Measurements from ENCODE around the gene MEN1. TPM values are rescaled to one million over a fixed set of nuclear protein-coding genes. Genes with fewer than 3 reads are reported as not detected.

The MEN1 gene
- total and polyA plus RNA-seq, 9 of the 15 experiments (the other 6 are each of a cell fraction or from before 2014, with no cell fraction given): 3.4 to 57.2 (median 19.3) TPM

DNA sequence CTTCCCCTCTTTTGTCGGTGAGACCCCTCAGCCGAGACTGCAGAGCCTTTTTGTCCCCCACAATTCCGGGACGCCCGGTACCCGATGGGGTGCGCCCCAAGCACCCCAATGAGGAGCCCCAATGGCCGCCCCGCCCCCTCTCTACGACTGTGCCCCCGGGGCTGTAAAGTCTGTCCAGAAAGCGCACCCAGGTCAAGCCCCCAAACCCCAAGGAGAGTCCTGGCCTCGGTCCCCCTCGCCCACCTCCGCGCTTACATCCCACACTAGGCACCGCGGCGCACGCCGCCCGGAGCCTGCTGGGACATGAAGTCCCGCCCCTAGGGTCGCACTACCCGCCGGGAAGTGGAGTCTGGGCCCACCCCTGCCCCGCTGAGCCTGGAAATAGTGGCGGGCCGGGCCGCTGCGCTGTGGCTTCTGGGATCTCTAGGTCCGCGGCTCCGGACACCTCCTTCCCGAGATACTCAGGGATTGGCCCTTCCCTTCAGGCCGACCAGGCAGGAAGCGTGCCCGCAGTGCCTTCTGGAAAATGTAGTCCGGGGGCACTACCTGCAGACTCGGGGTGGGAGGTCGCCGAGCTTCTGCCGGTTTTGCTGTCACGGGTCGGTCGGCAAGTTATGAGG lies at the start of gene MEN1 (continued):
- TF ChIP-seq REST (IDR thresholded peaks at IDR 0.05; ENCODE audit: borderline replicate concordance) (no peak), REST (CRISPR knock-in tag; IDR thresholded peaks at IDR 0.05; ENCODE audit: low read depth) (no peak), GATA2 (CRISPR knock-in tag; IDR thresholded peaks at IDR 0.05) (no peak), RBM25 (IDR thresholded peaks at IDR 0.05; ENCODE audit: low read depth, low read length, severe bottlenecking) (no peak), ATF1 (CRISPR knock-in tag; IDR thresholded peaks at IDR 0.05) (no peak), ATF1 (tag; IDR thresholded peaks at IDR 0.05) (peak; percentile 66), SP2 (IDR thresholded peaks at IDR 0.05; ENCODE audit: extremely low read depth, low read depth, low read length, poor library complexity, severe bottlenecking) (no peak), CC2D1A (IDR thresholded peaks at IDR 0.05) (peak; percentile 88; the same call in 1 of the 2 replicates), LCOR (CRISPR knock-in tag; IDR thresholded peaks at IDR 0.05) (no peak), BACH1 (tag; IDR thresholded peaks at IDR 0.05) (no peak), PHB (CRISPR knock-in tag; IDR thresholded peaks at IDR 0.05) (no peak), SNIP1 (IDR thresholded peaks at IDR 0.05; ENCODE audit: low read depth) (no peak), TFAP4 (CRISPR knock-in tag; IDR thresholded peaks at IDR 0.05; ENCODE audit: borderline replicate concordance) (peak; percentile 84; the same call in 1 of the 2 replicates), ZNF274 (IDR thresholded peaks at IDR 0.05; ENCODE audit: borderline replicate concordance, low read depth, low read length) (no peak), SMARCC2 (IDR thresholded peaks at IDR 0.05; ENCODE audit: low read depth) (no peak)
- TF ChIP-seq, protein P1, sequence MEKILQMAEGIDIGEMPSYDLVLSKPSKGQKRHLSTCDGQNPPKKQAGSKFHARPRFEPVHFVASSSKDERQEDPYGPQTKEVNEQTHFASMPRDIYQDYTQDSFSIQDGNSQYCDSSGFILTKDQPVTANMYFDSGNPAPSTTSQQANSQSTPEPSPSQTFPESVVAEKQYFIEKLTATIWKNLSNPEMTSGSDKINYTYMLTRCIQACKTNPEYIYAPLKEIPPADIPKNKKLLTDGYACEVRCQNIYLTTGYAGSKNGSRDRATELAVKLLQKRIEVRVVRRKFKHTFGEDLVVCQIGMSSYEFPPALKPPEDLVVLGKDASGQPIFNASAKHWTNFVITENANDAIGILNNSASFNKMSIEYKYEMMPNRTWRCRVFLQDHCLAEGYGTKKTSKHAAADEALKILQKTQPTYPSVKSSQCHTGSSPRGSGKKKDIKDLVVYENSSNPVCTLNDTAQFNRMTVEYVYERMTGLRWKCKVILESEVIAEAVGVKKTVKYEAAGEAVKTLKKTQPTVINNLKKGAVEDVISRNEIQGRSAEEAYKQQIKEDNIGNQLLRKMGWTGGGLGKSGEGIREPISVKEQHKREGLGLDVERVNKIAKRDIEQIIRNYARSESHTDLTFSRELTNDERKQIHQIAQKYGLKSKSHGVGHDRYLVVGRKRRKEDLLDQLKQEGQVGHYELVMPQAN (IDR thresholded peaks at IDR 0.05; ENCODE audit: borderline replicate concordance): no peak
- TF ChIP-seq, protein P2, sequence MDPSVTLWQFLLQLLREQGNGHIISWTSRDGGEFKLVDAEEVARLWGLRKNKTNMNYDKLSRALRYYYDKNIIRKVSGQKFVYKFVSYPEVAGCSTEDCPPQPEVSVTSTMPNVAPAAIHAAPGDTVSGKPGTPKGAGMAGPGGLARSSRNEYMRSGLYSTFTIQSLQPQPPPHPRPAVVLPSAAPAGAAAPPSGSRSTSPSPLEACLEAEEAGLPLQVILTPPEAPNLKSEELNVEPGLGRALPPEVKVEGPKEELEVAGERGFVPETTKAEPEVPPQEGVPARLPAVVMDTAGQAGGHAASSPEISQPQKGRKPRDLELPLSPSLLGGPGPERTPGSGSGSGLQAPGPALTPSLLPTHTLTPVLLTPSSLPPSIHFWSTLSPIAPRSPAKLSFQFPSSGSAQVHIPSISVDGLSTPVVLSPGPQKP (CRISPR knock-in tag; IDR thresholded peaks at IDR 0.05): no peak
